AG20443 (cell line): Measurements from ENCODE around the gene KIF18A.
A peak's percentile ranks its signal among the peaks of the same experiment; 100 is the strongest.
"Not testable (repeated sequence)": the region's sequence is repeated elsewhere in the genome, so short reads cannot be mapped to it uniquely, and the experiment has no call there.

Experiments
- DNase-seq: peaks from one replicate; pipeline ENCODE4 v3.0.0; 2012; ENCODE audit warnings: low spot score, mixed read lengths

KIF18A gene

DNA sequence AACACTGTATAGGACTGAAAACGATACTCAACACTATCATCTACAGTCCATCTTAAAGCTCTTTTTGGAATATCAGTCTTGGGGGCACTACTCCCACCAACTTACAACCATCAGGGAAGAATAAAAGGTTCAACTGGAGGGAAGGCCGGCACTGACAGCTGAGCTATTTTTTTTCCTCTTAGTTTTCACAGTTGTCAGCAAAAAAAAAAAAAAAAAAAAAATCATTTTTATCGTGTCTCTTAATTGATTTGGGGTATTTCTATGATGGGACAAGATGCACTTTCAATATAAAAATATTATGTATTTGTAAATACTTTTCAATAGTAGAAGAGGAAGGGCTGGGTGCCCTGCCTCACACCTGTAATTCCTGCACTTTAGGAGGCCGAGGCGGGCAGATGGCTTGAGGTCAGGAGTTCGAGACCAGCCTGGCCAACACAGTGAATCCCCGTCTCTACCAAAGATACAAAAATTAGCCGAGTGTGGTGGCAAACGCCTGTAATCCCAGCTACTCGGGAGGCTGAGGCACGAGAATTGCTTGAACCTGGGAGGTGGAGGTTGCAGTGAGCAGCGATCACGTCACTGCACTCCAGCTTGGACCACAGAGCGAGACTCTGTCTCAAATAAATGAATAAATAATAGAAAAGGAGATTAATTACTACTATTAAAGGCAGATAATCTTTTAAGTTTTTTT, 1.5 kb downstream of the KIF18A start:
- DNase-seq = no peak

DNA sequence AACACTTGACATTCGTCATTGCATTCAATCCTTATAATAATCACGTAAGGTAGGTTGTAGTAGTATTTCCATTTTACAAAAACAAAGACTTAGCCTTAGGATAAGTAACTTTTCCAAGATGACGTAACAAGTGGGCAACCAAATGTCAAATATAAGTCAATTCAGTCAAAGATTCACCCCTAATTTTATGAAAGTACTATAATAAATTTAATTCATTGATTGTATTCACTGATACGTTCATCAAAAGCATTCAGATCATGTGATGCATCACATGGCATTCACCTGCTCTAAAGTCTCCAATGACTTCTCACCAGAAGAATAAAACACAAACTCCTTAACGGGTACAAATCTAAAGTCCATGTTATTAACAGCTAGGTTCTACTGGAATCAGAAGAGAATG, 2.1 kb downstream of the KIF18A start:
- DNase-seq = no peak

DNA sequence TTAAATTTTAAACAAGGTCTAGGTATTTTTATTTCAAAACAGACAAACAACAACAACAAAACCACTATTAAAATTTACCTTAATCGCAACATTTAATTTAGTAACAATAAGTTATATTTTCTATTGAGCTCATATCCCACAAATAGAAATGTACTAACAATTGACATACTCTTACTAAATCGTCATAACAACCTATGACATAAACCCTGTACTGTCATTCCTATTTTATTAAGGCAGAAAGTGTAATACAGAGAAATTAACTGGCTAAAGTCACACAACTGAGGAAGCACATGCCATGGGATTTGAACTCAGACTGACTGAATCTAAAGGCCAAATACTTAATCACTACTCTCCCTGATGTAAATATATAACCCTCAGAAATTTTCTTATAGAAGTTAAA, 3.0 kb downstream of the KIF18A start:
- no peak for DNase-seq

- no peak for DNase-seq
These were observed 3.5 kb downstream of the KIF18A start for GRCh38 chr11:28104425-28104824.

DNA sequence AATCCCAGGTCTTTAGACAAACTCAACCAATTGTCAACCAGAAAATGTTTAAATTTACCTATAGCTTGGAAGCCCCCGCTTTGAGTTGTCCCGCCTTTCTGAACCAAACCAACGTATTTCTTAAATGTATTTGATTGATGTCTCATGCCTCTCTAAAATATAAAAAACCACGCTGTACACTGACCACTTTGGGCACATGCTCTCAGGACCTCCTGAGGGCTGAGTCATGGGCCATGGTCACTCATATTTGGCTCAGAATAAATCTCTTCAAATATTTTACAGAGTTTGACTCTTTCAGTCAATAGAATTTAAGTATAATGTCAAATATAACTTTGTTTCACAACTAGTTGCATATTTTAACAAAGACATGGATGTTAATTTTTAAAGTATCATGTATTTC, 5.7 kb downstream of the KIF18A start:
- not testable (repeated sequence) for DNase-seq

DNA sequence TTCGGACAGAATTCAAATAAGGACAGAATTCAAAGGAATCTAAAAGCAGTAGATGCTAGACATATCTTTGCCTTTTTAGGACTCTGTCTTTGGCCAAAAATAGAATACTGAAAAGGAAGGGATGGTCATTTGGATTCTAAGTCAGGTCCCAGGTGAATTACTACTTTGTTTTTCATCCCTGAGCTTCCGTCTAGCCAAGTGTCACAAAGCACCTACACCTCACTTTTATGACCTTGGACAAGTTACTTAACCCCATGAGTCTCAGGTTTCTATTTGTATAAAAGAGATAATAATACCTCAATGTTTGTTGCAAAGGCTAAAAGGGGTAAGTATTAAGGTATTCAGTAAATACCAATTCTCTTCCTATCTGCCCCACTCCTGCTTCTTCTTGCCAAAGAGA, 7.3 kb downstream of the KIF18A start:
- DNase-seq = no peak

DNA sequence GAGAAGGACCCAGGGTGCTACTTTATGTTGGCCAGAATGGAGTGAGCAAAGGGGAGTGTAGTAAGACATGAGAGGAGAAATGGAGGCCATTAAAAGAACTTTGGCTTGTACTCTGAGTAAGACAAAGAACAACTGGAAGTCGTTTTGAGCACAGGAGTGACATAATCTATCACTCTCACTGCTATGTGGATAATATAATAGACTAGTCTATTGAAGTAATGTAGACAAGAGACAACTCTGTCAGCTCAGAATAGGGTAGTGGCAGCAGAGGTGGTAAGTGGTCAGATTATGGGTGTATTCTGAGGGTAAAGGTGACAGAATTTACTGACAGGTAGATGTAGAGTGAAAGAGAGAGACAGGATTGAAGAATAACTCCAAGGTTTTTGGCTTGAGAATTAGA, 8.2 kb downstream of the KIF18A start:
- DNase-seq = no peak

- DNase-seq = no peak
These were observed 9.7 kb downstream of the KIF18A start for GRCh38 chr11:28098257-28098656.

- DNase-seq = no peak
These were observed 15.2 kb downstream of the KIF18A start for GRCh38 chr11:28092786-28093185.

DNA sequence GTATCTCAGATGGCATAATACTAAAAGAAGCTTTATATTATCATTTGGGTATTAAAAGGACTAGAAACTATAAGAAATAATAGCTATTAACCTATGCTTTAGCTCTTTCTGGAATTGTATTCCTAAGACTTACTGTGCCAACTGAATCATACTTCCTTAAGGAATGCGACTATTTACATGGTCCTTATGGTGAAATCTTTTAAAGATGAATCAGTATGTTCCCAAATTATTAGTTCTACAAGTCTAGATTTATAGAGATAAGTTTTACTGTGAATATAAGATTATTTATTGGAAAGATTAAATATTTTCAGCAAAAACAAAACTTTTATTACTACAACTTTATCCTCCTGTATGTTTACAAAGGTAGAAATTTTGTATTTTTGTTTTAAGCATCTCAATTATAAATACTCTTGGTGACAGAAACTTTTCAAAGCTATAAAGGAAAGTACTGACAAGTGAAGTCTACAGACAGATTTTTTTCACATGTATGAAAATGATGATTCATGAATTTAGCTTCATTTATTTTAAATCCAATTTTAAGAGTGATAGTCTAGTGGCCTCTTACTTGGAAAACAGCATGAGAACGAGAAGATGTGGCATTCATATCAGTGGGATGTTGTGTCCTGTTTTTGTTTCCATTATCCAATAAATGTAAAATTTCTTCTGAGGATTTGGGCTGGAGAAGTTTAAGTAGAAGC, 17.8 kb downstream of the KIF18A start:
- DNase-seq = no peak

GRCh38 chr11:28089378-28089777, 18.6 kb downstream of the KIF18A start:
- no peak for DNase-seq

GRCh38 chr11:28087693-28088092, 20.3 kb downstream of the KIF18A start:
- not testable (repeated sequence) for DNase-seq

- DNase-seq = not testable (repeated sequence)
These were observed 20.8 kb downstream of the KIF18A start for GRCh38 chr11:28087192-28087591.

DNA sequence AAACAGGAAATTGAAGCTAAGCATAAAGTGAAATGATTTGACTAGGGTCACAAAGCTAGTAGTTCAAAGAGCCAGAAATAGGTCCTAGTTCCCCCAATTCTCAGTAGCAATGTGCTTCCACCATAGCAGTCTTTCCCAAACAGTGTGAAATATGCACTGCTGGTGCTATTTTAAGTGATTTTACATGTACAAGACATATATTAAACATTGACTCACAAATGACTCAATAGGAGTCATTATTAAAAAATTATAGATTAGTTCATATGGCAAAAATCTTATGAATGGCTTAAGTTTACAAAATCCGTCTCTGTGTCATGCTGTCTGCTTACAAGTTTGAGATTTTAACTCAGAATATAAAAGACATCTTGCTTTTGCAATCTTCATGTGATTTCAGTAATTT, 21.4 kb downstream of the KIF18A start:
- DNase-seq = peak; percentile 6

GRCh38 chr11:28083118-28083517, 24.8 kb downstream of the KIF18A start:
- DNase-seq = no peak

DNA sequence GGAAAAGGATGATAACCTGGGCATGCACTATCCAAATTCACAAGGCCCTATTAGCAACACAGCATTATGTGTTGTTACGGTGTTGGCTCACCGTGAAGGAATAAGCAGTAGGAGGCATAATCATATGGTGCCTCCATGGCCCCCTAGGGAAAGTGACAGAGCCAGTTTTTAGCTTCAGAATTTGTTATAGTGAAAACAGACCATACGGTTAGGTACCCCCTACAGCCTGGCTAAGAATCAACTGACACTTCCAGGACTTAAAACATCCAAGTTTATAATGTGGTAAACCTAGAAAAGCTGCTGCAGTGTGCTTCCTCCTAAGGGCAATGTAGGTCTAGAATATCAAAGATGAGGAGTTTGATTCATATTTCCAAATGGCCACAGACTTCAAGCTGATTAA, 30.4 kb downstream of the KIF18A start:
- no peak for DNase-seq

DNA sequence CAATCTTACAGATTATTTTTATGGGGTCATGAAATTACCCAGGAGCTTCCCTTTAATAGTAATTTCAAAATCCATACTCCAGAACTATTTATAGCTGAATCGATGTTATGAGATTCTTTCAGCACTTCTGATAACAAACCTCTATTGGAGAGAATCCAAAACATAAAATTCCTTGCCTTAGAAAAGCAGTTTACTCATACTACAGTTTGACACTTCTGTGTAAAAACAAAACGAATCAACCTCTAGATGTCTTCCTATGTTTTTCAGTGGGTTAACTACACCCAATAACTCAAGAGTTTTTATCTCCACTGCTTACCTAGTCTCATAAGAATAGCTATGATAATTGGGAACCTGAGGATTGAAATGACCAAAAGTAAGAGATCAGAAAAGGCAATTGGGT, 35.6 kb downstream of the KIF18A start:
- DNase-seq = peak; percentile 5

DNA sequence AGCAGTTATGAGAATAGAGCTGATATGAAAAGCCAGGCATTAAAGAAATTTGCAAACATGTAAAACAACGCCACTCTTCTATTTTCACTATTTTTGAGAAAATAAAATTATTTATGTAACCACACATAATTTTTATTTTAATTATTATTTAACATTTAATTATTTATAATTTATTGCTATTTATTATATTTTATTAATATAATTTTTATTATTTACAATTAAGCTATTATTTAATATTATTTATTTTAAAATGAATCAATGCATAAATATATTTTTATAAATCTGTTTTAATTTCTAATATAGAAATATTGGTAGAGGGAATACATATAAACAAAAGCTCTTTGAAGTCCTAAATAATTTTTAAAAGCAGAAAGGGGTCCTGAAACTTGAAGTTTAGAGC, 36.7 kb downstream of the KIF18A start:
- DNase-seq = no peak

- no peak for DNase-seq
These were observed 49.6 kb downstream of the KIF18A start for GRCh38 chr11:28058333-28058732.

DNA sequence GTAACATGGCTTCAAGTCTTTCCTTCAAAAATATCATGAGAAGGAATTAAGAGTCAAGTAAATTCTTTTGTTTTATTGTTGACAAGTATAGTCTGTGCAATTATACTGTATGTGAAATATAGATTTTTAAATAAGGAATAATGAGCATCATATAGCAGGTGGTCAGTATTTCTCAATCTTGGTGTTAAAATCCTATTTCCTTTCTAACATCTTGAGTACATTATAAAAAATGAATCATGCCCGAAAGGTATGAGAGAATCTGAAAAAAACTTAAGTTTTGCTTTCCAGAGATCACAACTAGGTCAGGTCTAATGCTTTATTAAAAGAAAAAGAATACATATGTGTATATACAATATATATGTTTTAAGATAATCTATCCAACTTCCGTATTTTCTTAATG, 53.1 kb downstream of the KIF18A start:
- DNase-seq = no peak

DNA sequence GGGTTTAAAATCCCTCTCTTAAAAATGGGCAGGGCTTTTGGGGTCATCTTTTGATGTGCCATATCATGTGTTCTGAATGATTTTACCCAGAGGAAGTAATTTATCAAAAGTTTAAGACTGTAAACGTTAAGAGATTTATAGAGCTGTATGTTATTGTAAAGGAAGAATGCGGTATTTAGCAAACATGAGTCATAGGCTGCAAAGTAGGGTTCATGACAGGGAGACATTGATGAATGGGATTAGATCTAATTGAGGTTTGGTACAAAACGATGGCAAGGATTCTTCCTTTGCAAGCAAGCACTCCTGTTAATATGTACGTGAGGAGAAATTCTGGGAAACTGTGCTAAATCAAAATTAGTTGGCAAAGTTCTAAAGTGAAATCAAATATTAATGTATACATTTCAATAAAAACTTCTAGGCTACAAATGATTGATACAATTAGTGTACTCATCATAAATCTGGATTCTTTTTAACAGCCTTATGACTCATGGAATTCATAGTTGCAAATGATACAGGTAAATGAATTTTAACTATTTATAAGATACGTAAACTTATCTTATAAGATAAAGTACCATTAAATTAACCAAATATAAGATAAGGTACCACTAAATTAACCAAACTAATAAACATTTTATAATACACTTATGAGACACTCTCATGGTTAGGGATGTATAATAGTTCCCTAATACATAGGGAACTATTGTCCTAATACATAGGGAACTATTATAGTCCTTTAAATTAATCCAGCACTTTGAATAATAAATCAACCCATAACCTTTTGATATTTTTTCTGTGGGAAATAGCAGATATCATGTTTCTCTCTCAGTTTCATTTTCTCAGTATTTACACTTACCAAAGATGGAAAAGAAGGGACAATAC, 58.4 kb downstream of the KIF18A start:
- no peak for DNase-seq

GRCh38 chr11:28048812-28049211, 59.1 kb downstream of the KIF18A start:
- DNase-seq = no peak
